ENCODE measurements around the gene POLR1E.

Gene POLR1E

GRCh38 chr9:37538099-37538498 lies 52.4 kb downstream of the POLR1E start:
- DNase-seq (ENCODE audit: low read depth in 3 of 3): no peak

GRCh38 chr9:37539634-37540033 lies 53.9 kb downstream of the POLR1E start:
- DNase-seq (ENCODE audit: low read depth in 3 of 3): no peak

- no peak for DNase-seq (ENCODE audit: low read depth in 3 of 3)
Measured at GRCh38 chr9:37540634-37541033, 54.9 kb downstream of the POLR1E start.

GRCh38 chr9:37541465-37541864 lies 55.7 kb downstream of the POLR1E start:
- no peak for DNase-seq (ENCODE audit: low read depth in 3 of 3)

GRCh38 chr9:37542488-37542887 lies 56.7 kb downstream of the POLR1E start:
- DNase-seq (ENCODE audit: low read depth in 3 of 3): no peak

GRCh38 chr9:37542895-37543294 lies 57.1 kb downstream of the POLR1E start:
- no peak for DNase-seq (ENCODE audit: low read depth in 3 of 3)

GRCh38 chr9:37543468-37543867 lies 57.7 kb downstream of the POLR1E start:
- no peak for DNase-seq (ENCODE audit: low read depth in 3 of 3)

- DNase-seq (ENCODE audit: low read depth in 3 of 3): no peak
Measured at GRCh38 chr9:37547328-37547878, 61.7 kb downstream of the POLR1E start.

- DNase-seq (ENCODE audit: low read depth in 3 of 3): no peak
Measured at GRCh38 chr9:37549527-37549926, 63.8 kb downstream of the POLR1E start.

- DNase-seq (ENCODE audit: low read depth in 3 of 3): no peak
Measured at GRCh38 chr9:37550781-37551180, 65.0 kb downstream of the POLR1E start.

GRCh38 chr9:37551468-37551867 lies 65.7 kb downstream of the POLR1E start:
- DNase-seq (ENCODE audit: low read depth in 3 of 3): no peak

- no peak for DNase-seq (ENCODE audit: low read depth in 3 of 3)
Measured at GRCh38 chr9:37551888-37552287, 66.1 kb downstream of the POLR1E start.

Data from stimulated activated CD4-positive, alpha-beta T cell treated with anti-CD3 and anti-CD28 coated beads, TNF-alpha, amount 100 ng/mL, for 4 hours (primary cell).